HG03025 (cell line): ENCODE data around the gene ATF5.
"Not testable (repeated sequence)": the region's sequence is repeated elsewhere in the genome, so short reads cannot be mapped to it uniquely, and the experiment has no call there.

Source experiments
- ATAC-seq: cut with Tn5 transposase; IDR thresholded peaks from one replicate; pipeline ENCODE4 v1.9.1; 2021; ENCODE audit warnings: mild to moderate bottlenecking, moderate library complexity; ENCODE audit not compliant: unreplicated experiment, low FRiP score

Gene ATF5

DNA sequence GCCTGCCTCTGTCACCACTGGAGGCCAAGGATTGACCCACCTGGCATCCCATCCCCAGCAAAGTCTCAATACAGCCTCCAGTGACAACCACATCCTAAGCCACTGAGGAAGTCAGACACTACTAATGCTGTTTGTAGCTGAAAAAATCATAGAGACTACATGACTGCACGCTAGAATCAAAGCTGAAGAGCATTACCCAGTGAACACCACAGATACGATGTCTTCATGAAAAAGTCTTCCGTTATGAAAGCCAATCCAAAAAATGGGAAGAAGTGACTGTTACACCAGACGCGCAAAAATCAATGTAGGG lies 11.4 kb downstream of the ATF5 start:
- ATAC-seq, result no peak

DNA sequence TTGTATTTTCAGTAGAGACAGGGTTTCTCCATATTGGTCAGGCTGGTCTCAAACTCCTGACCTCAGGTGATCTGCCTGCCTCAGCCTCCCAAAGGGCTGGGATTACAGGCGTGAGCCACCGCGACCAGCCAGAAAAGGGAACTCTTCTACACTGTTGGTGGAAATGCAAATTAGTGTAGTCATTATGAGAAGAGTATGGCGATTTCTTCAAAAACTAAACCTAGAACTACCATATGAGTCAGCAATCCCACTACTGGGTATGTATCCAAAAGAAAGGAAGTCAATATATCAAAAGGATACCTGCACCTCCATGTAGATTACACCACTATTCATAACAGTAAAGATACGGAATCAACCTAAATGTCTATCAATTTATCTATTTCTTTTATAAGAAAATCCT lies 15.6 kb downstream of the ATF5 start:
- ATAC-seq, result not testable (repeated sequence)

DNA sequence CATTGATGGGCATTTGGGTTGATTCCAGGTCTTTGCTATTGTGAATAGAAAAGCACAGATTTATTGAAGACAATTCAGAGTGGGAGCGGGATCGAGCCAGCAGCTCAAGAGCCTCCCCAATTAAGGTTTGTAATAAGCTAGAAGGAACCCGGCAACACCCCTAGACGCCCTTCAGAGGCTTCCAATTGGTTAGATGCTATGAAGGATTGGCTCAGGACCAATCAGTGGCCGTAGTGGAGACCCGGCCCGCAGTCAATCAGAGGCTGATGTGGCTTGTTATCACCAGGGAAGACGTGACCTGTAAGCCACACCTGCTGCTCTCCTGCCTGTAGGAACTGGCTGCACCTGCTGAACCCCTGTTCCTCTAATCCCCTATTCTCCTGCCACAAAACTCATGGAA lies 17.4 kb downstream of the ATF5 start:
- no peak for ATAC-seq

DNA sequence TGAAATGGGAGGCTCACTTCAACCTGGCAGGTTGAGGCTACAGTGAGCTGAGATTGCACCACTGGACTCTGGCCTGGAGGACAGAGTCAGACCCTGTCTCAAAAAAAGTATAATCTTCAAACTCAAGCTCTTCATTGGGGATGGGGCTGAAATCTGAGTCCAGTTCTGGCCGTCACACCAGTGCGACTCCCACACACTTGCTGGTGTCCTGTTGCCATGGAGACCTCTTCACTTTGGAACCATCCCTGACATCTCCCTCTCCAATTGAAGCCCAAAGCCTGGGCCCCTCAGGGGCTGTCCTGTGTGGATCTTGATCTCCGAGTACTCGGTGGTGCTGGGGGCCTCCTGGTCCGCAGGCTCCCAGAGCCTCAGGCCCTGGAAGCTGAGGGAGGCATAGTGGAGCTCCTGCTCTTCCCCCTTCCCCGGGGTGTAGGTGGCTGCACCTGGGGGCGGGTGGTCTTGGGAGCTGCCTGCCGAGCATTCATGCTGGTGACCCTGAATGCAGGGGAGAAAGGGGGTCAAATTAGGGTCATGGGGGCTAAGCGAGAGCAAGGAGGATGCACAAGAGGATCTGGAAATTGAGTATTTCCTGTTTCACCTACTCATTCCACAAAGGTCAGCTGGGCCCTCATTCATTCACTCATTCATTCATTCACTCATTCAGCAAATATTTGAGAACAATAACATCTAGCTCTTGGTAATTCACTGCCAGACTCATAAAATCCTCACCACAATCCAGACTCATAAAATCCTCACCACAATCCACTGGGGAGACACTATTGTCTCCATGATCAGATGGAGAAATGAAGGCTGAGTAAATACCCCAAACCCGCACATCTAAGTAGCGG lies 21.0 kb downstream of the ATF5 start:
- no peak for ATAC-seq

DNA sequence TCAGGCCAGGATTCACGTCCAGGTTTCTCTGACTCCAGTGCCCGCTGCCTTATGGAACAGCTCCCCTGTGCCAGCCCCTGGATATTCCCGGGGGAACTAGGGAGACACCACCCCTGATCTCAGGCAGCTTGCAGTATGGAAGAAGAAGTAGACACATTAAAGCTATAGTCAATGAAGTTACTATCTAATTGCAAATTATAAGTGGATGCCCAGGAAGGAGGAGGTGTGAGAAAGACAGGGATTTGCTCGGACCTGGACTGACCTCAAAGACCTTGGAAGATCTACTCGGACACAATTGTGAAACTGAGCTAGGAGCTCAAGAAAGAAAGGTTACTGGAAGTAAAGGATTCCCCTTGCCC lies 21.6 kb downstream of the ATF5 start:
- ATAC-seq, result no peak

DNA sequence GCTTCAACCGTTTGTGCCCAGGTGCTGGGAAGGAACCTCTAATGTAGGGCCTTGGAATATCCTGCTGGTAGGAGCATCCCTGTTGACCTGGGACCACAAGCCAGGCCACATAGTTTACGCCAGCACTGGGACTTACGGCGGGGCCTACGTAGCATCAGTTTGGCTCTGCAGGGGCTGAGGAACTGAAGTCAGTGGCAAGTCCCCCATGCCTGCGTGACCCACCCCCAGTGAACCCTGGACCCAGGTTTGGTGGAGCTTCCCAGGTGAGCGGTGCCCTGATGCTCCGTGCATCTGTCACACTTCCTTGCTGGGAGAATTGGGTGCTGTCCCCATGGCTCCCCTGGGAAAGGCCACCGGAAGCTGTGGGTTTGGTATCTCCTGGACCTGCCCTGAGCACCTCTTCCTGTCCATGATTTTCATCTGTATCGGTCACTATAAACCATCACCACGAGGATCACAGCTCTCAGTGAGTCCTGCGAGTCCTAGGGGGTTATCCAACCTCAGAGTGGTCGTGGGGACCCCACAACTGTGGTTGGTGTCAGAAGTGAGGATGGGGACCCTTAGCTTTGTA lies 22.0 kb downstream of the ATF5 start:
- ATAC-seq, result no peak

DNA sequence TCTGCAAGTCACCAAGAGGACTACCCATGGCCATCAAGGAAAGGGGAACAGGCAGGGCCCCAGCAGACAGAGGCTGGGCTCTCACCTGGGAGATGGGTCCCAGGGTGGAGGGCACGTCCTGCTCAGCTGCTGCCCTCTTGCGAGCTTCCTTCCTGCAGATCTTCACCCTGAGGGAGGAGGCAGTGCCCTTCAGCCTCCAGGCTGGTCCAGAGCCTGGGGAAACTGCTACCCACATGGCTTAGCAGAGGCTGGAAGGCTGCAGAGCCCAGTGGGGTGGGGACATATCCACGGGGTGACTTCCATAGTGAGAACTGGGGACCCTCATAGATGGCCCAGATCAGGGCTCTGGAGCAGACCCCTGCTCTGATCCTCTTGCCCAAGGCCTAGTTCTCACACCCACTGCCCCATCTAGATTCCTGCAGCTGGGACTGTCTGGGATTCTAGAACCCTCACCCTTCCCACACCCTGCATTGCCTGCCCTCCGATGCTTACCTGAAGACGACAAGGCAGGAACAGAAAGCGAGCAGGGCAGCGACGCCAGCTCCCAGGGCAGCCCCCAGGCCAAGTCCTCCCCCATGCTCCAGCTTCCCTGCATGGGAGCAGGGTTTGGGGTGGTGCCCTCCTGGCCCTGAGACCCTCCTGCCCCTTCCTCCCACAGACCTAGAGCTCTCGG lies 22.9 kb downstream of the ATF5 start:
- no peak for ATAC-seq

DNA sequence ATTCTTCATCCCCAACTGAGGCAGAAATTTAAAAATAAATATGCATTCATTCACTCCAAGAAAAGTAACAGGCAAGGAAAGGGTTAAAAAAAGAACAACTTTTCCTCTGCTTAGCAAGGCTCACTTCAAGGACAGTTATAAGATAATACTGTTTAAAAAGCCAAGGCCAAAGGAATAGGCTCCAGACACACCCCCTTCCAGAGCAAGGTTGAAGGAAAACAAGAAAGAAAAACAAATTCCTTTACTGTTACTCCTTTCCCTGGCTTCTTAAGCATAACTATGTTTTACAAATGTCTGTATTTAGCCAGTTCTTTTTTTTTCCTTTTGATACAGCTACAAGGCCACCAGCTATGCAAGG lies 23.5 kb downstream of the ATF5 start:
- no peak for ATAC-seq

DNA sequence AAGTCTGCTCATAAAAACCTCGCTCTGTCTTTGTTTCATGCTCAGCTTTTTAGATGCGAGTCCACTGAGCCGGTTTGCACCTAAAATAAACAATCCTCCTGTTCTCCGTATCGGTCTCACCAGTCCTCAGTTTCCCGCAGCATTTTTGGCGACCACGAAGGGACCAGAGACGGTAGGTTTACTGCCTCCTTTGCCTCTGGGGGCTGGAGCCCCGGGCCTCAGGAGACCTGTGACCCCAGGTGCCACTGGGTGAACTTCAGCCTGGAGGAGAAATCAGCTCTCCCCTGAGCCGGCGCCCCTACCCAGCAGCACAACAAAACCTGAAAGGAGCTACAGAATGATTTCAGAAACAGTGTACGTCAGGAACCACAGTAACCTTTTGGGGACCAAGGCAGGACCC lies 23.9 kb downstream of the ATF5 start:
- ATAC-seq, result no peak

DNA sequence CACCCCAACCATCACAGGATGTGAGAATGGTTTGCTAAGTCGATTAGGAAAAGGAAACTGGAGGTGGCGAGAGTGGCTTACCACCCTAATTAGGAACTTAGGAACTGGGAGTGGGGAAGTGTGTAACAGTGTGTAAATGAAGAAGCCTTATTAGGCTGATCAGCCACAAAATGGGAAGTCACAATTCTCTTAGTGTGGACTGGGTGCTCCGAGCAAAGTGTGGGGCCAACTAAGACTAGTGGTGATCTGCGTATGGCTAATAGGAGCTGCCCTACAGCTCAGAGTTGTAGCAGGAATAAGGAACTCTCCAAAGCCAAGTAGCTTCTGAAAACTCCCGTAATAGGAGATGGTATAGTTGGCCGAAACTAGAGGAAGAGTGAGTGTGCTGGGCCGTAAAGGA lies 24.4 kb downstream of the ATF5 start:
- ATAC-seq, result no peak

DNA sequence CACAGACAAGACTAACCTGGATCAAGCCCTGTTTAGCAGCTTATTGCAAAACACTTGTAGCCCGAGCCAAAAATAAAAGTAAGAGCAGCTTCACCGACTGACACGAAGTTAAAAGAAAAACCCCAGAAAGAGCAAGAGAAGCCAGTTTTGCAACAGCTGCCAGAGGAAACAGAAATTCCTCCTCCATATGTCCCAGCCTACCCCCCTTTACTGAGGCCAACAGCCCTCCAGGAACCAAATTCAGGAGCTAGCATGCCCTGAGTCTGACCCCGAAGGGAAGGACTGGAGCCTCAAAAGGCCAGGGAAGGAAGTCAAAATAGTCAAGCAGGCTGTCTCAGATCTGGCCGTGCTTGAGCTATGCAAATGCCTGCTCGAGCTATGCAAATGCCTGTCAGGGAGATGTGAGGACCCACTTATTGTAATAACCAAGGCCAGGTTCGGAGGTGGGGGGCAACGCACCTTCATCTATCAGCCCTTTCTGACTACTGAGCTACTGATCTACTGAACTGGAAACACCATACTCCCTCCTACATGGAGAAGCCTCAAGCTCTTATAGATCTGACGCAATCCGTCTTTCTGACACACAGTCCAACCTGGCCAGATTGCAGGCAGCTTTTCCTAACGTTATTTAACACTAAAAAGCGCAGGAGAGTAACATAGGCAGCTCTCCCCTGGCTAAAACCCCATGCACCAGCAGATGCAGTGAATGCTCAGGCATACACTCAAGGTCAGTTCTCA lies 25.3 kb downstream of the ATF5 start:
- ATAC-seq, result no peak

DNA sequence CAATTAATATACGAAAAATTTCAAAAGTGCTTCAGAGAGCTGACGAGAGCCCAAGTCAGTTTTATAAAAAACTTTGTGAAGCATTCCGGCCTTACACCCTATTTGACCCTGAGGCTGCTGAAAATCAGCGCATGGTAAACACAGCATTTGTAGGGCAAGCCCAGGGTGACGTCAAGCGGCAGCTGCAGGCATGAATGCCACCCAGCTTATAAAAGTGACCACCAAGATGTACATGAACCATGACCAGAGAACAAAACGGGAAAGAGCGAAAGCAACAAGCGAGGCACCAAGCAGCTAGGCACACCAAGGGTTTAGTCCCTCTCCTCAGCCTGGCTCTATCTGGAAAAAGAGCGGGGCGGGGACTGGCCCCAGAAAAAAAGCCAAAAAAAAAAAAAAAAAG lies 25.9 kb downstream of the ATF5 start:
- ATAC-seq, result no peak

DNA sequence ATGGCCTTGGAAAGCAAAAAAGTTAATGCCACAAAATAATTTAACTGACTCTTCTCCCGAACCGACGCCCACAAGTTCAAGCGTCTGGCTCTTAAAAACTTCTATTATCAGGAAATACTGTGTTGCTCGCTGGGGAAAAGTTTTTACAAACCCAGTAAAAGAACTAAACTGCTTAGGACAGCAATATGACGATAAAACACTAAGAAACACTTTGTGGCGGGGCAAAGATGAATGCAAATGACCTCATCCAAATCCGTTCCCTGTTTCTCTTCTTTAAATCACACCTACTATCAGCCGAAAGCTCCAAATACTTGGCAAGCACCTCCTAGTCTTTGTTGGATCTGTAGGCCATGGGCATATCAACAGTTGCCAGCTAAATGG lies 27.1 kb downstream of the ATF5 start:
- no peak for ATAC-seq

DNA sequence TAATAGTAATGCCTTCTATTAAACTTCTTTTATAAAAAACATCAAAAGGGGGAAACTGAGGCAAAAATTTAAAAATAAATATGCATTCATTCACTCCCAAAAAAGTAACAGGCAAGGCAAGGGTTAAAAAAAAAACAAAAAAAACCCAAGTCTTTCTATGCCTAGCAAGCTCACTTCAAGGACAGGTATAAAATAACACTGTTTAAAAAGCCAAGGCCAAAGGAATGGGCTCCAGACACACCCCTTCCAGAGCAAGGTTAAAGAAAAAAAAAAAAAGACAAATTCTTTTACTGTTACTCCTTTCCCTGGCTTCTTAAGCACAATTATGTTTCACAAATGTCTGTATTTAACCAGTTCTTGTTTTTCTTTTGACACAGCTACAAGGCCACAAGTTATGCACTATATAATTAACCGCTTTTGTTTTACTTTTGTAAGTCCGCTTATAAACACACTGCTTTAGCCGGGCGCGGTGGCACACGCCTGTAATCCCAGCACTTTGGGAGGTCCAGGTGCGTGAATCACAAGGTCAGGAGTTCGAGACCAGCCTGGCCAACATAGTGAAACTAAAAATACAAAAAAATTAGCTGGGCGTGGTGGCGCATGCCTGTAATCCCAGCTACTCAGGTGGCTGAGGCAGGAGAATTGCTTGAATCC lies 28.4 kb downstream of the ATF5 start:
- no peak for ATAC-seq

DNA sequence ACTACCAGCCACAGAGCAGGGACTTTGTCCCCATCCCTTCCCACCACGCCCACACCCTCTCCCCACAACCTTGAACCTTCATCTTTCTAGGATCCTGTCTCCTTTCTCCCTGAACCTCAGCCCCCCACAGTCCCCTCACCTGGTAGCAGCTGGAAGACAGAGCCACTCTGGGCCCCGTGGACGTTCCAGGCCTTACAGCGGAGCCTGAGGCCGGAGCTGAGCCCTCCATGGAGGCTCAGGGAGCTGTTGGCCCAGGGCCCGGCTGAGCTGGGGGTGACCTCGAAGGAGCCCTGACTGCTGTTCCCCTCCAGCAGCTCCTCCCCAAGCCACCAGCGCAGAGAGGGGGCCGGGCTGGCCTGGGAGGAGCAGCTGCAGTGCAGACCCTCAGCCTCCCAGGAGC lies 29.1 kb downstream of the ATF5 start:
- not testable (repeated sequence) for ATAC-seq

DNA sequence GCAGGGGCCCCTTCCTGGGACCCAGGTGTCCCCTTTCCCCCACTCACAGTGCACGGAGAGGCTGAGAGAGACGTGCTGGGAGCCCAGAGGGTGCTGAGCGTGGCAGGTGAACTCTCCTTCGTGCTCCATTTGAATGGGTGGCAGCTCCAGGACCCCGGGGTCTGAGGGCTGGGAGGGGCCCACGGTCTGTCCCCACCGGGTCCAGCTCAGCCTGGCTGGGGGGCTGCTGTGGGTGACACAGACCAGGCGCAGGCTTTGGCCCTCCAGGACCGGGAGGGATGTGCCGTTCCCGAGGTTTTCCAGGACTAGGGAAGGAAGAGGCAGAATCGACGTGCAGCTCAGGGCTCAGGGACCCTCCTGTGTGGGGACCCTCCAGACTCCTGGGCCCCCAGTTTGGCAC lies 29.6 kb downstream of the ATF5 start:
- ATAC-seq, result not testable (repeated sequence)

DNA sequence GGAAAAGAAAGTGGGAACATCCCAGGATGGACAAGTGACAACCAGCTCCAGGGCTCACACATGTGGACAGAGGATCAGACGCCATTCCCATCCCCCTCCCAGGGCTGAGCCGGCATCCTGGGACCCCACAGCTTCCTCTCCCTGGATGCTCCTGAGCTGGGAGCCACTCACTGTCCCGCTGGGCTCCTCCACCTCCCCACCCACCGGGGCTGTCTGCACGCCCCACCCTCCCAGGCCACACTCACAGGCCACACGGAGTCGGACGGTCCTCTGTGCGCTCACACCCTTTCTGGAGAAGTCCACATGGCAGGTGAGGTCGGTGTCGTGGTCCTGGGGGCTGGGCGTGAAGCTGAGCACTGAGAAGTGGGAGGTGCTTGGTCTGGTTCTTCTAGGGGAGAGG lies 30.9 kb downstream of the ATF5 start:
- ATAC-seq, result not testable (repeated sequence)

DNA sequence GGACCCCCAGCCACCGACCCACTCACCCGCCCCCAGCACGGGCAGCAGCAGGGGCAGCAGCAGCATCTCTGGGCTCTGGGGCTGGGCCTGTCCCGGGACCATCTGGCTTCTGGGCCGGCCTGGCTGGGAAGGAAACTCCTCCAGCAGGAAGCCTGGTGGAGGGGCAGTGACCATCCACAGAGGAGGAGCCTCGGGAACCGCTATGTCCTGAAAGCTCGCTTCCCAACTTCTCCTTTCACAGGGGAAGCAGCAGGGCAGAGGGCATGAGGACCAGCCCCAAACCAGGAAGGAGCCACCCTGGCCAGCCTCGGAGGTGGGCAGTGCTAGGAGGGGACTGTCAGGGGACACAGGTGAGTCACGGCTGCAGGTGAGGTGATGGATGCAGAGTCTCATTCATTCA lies 32.0 kb downstream of the ATF5 start, which contains the start of gene SIGLEC11:
SIGLEC11 (minus strand) TSS at position 193 of the 400 bp plus-strand sequence; CDS start at position 102, 91 bp downstream.
- ATAC-seq, result not testable (repeated sequence)

DNA sequence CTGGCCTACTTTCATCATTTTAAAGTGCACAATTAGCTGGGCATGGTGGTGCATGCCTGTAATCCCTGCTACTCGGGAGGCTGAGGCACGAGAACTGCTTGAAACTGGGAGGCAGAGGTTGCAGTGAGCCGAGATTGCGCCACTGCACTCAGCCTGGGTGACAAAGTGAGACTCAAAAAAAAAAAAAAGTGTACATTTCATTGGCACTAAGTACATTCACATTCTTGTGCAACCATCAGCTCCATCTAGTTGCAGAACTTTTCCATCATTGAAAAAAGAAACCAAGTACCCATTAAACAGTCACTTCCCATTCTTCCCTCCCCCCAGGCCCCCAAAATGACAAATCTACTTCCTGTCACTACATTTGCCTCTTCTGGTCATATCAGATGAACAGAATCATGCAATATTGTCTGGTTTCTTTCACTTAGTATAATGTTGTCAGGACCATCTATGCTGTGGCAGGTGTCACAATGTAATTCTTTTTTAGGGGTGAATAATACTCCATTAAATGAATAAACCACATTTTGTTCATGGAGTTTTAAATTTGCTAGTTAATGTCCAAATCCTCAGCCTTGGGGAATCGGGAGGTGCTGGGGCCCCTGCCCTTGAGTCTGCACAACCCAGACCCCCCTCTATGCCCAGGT lies 39.4 kb downstream of the ATF5 start:
- ATAC-seq, result no peak

DNA sequence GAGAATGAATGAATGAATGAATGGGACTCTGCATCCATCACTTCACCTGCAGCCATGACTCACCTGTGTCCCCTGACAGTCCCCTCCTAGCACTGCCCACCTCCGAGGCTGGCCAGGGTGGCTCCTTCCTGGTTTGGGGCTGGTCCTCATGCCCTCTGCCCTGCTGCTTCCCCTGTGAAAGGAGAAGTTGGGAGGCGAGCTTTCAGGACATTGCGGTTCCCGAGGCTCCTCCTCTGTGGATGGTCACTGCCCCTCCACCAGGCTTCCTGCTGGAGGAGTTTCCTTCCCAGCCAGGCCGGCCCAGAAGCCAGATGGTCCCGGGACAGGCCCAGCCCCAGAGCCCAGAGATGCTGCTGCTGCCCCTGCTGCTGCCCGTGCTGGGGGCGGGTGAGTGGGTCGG lies 40.4 kb downstream of the ATF5 start:
- not testable (repeated sequence) for ATAC-seq
